Activated CD4-positive, alpha-beta T cell treated with anti-CD3 and anti-CD28 coated beads for 4 hours (primary cell): ENCODE data around the gene ALKBH8.
"Not testable (repeated sequence)": the region's sequence is repeated elsewhere in the genome, so short reads cannot be mapped to it uniquely, and the experiment has no call there.

Experiments
- DNase-seq, 2 donors: peaks; one replicate each; pipeline ENCODE4 v3.0.0-alpha.2; 2020

The ALKBH8 gene

GRCh38 chr11:107501713-107502112, 63.8 kb downstream of the ALKBH8 start:
- no peak for DNase-seq

- not testable (repeated sequence) for DNase-seq
Measured at GRCh38 chr11:107497371-107497770, 68.2 kb downstream of the ALKBH8 start.

GRCh38 chr11:107496011-107496410, 69.5 kb downstream of the ALKBH8 start:
- DNase-seq = no peak

GRCh38 chr11:107494055-107494454, 71.5 kb downstream of the ALKBH8 start:
- DNase-seq = no peak

- DNase-seq = no peak
Measured at GRCh38 chr11:107493117-107493516, 72.4 kb downstream of the ALKBH8 start.

GRCh38 chr11:107490836-107491235, 74.7 kb downstream of the ALKBH8 start:
- no peak for DNase-seq

- no peak for DNase-seq
Measured at GRCh38 chr11:107482234-107482633, 83.3 kb downstream of the ALKBH8 start.

- DNase-seq = no peak
Measured at GRCh38 chr11:107478922-107479321, 86.6 kb downstream of the ALKBH8 start.

GRCh38 chr11:107477820-107478219, 87.7 kb downstream of the ALKBH8 start:
- DNase-seq = no peak

- no peak for DNase-seq
Measured at GRCh38 chr11:107473792-107474191, 91.7 kb downstream of the ALKBH8 start.

GRCh38 chr11:107472966-107473365, 92.6 kb downstream of the ALKBH8 start:
- no peak for DNase-seq

GRCh38 chr11:107468596-107468995, 96.9 kb downstream of the ALKBH8 start:
- DNase-seq = no peak

GRCh38 chr11:107467696-107468095, 97.8 kb downstream of the ALKBH8 start:
- no peak for DNase-seq

- DNase-seq = not testable (repeated sequence)
Measured at GRCh38 chr11:107466275-107466866, 99.2 kb downstream of the ALKBH8 start.

GRCh38 chr11:107457558-107458271, 107.8 kb downstream of the ALKBH8 start, which contains the start of gene CWF19L2:
Gene CWF19L2, minus strand, starts transcription at chr11:107457825. Its CDS starts 9 bp downstream, at chr11:107457816.
- peak; percentile 85 to 90 for DNase-seq

- DNase-seq = peak; percentile 0 to 1
Measured at GRCh38 chr11:107457205-107457557, 108.4 kb downstream of the ALKBH8 start.

GRCh38 chr11:107453594-107454286, 111.8 kb downstream of the ALKBH8 start:
- no peak for DNase-seq
